Glomerular endothelial cell (primary cell): ENCODE measurements around the gene HPCAL4. TPM values are rescaled to one million over a fixed set of nuclear protein-coding genes. Genes with fewer than 3 reads are reported as not detected.

Experiments
- DNase-seq: peaks from one replicate; pipeline ENCODE4 v3.0.0-alpha.2; 2011; ENCODE audit warnings: low read depth, low spot score; ENCODE audit errors: extremely low read depth
- total RNA-seq: library from RNA; depleted of rRNA; stranded (reverse); fragments of >200 nt; gene quantifications from 2 replicates; pipeline ENCODE4 v1.2.3, GENCODE V29; 2015

HPCAL4 gene
- total RNA-seq, 1 donor from 2014 or later = not detected

GRCh38 chr1:39678889-39679288 is 12.3 kb downstream of the HPCAL4 start:
- no peak for DNase-seq

- no peak for DNase-seq
Measured at GRCh38 chr1:39677645-39678044, 13.6 kb downstream of the HPCAL4 start.

GRCh38 chr1:39676948-39677548 is 14.2 kb downstream of the HPCAL4 start:
- no peak for DNase-seq

GRCh38 chr1:39675220-39675619 is 16.0 kb downstream of the HPCAL4 start:
- DNase-seq = no peak

GRCh38 chr1:39673215-39673614 is 18.0 kb downstream of the HPCAL4 start:
- DNase-seq = no peak

- no peak for DNase-seq
Measured at GRCh38 chr1:39672551-39672947, 18.7 kb downstream of the HPCAL4 start.

GRCh38 chr1:39671793-39672550 is 19.3 kb downstream of the HPCAL4 start, which contains the start of gene NT5C1A:
NT5C1A (minus strand) TSS chr1:39672107; CDS start chr1:39672038, 69 bp downstream.
- DNase-seq = no peak

- DNase-seq = no peak
Measured at GRCh38 chr1:39671433-39671792, 19.8 kb downstream of the HPCAL4 start.

- DNase-seq = no peak
Measured at GRCh38 chr1:39670689-39671088, 20.5 kb downstream of the HPCAL4 start.

GRCh38 chr1:39668894-39669293 is 22.3 kb downstream of the HPCAL4 start:
- no peak for DNase-seq

GRCh38 chr1:39668111-39668510 is 23.1 kb downstream of the HPCAL4 start:
- DNase-seq = no peak

- no peak for DNase-seq
Measured at GRCh38 chr1:39666772-39667171, 24.5 kb downstream of the HPCAL4 start.

- DNase-seq = no peak
Measured at GRCh38 chr1:39663559-39663958, 27.7 kb downstream of the HPCAL4 start.

GRCh38 chr1:39662861-39663260 is 28.4 kb downstream of the HPCAL4 start:
- DNase-seq = no peak

- DNase-seq = no peak
Measured at GRCh38 chr1:39659538-39659937, 31.7 kb downstream of the HPCAL4 start.

GRCh38 chr1:39659110-39659509 is 32.1 kb downstream of the HPCAL4 start:
- no peak for DNase-seq

- DNase-seq = peak; percentile 9
Measured at GRCh38 chr1:39657923-39658485, 33.2 kb downstream of the HPCAL4 start.

GRCh38 chr1:39657402-39657801 is 33.8 kb downstream of the HPCAL4 start:
- no peak for DNase-seq

GRCh38 chr1:39656391-39656790 is 34.8 kb downstream of the HPCAL4 start:
- no peak for DNase-seq

- no peak for DNase-seq
Measured at GRCh38 chr1:39655578-39656268, 35.5 kb downstream of the HPCAL4 start.

- DNase-seq = no peak
Measured at GRCh38 chr1:39654291-39654690, 36.9 kb downstream of the HPCAL4 start.
